ENCODE data around the gene SPO11.

Gene SPO11

GRCh38 chr20:57391439-57392301, 62.1 kb downstream of the SPO11 start:
- peak; percentile 23 for DNase-seq (ENCODE audit: low read depth)

DNA sequence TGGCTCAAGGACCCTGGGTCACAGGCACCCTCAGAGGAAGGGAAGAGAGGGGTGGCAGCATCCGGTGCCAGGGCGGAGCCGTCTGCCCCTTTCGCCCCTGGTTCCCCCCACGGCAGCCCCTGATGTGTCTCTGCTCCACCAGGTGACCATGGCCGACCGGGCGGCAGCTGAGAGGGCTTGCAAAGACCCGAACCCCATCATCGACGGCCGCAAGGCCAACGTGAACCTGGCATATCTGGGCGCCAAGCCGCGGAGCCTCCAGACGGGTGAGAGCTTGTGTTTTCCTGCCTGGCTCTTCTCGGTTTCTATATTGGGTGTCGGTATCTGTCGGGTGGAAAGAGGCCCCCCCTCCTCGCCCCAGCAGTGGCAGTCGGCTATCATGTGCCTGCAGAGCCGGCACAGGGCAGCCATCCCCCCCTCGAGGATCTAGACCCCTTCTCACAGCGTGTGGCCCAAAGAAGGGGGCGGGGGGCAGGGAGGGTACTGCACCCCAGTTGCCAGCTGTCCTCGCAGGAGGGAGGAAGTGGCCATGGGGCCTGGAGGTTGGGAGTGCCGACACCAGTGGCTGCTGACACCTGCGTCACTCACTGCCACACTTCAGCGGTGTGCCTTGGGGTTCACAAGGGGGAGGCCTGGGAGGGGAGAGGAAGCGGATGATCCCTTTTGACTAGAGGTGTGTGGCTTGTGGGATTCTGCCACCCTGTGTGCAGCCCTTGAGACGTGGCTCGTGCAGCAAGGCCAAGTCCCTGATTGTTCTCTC, 63.1 kb downstream of the SPO11 start:
- no peak for DNase-seq (ENCODE audit: low read depth)

All from EH (cell line).